GM23338 (cell line): ENCODE data around the gene IKZF1. TPM values are rescaled to one million over a fixed set of nuclear protein-coding genes. Genes with fewer than 3 reads are reported as not detected.

Experiments used
- ATAC-seq: fragments of 200-7000 bp; cut with Tn5 transposase; 3 replicates; pipeline ENCODE4 v1.9.1; 2020
- DNase-seq: peaks from one replicate; pipeline ENCODE4 v3.0.0-alpha.2; 2015; ENCODE audit warnings: low spot score
- H2AFZ ChIP-seq: fragments of 200-600 bp; sonication (generic); 2 replicates; pipeline ENCODE4 v1.8.0; 2016; ENCODE audit warnings: antibody characterized with exemption, mild to moderate bottlenecking, moderate library complexity
- H3F3A ChIP-seq: fragments of 200-600 bp; sonication (generic); replicated peaks from 2 replicates; pipeline ENCODE4 v1.8.0; 2017; ENCODE audit warnings: antibody characterized with exemption, mixed run types, low read depth
- H3K27ac ChIP-seq: fragments of 200-600 bp; sonication (generic); 2 replicates; pipeline ENCODE4 v1.6.1; 2016; ENCODE audit warnings: low read depth
- H3K27me3 ChIP-seq: fragments of 200-600 bp; sonication (generic); 2 replicates; pipeline ENCODE4 v1.8.0; 2016; ENCODE audit warnings: mild to moderate bottlenecking, mixed run types, moderate library complexity; ENCODE audit not compliant: insufficient read depth
- H3K36me3 ChIP-seq: fragments of 200-600 bp; sonication (generic); 2 replicates; pipeline ENCODE4 v1.8.0; 2016; ENCODE audit warnings: mild to moderate bottlenecking; ENCODE audit not compliant: insufficient read depth
- H3K4me1 ChIP-seq: fragments of 200-600 bp; sonication (generic); 2 replicates; pipeline ENCODE4 v1.8.0; 2016; ENCODE audit warnings: mild to moderate bottlenecking, moderate library complexity; ENCODE audit not compliant: insufficient read depth
- H3K4me2 ChIP-seq: fragments of 200-600 bp; sonication (generic); 2 replicates; pipeline ENCODE4 v1.7.1; 2017; ENCODE audit warnings: mixed run types
- H3K4me3 ChIP-seq: fragments of 200-600 bp; sonication (generic); 2 replicates; pipeline ENCODE4 v1.6.1; 2016; ENCODE audit warnings: mixed run types
- H3K79me2 ChIP-seq: fragments of 200-600 bp; sonication (generic); replicated peaks from 2 replicates; pipeline ENCODE4 v1.8.0; 2017; ENCODE audit warnings: mild to moderate bottlenecking; ENCODE audit not compliant: insufficient read depth
- H3K9me2 ChIP-seq: fragments of 200-600 bp; sonication (generic); 2 replicates; pipeline ENCODE4 v1.8.0; 2017; ENCODE audit not compliant: insufficient read depth
- H4K20me1 ChIP-seq: fragments of 200-600 bp; sonication (generic); replicated peaks from 2 replicates; pipeline ENCODE4 v1.8.0; 2017; ENCODE audit warnings: mild to moderate bottlenecking; ENCODE audit not compliant: insufficient read depth
- H3K27ac Mint-ChIP-seq: 2 replicates; pipeline ENCODE4 v1.8.0; 2020; ENCODE audit warnings: inconsistent platforms, mild to moderate bottlenecking, moderate library complexity, mixed read lengths
- H3K27me3 Mint-ChIP-seq: 3 replicates; pipeline ENCODE4 v1.8.0; 2022; ENCODE audit warnings: low read depth, mild to moderate bottlenecking, moderate library complexity, mixed read lengths, inconsistent platforms; ENCODE audit not compliant: insufficient read depth, poor library complexity
- H3K36me3 Mint-ChIP-seq: 3 replicates; pipeline ENCODE4 v1.8.0; 2021; ENCODE audit warnings: low read depth, mild to moderate bottlenecking, inconsistent platforms, moderate library complexity, mixed read lengths
- H3K4me1 Mint-ChIP-seq: 3 replicates; pipeline ENCODE4 v1.8.0; 2020; ENCODE audit warnings: mild to moderate bottlenecking, inconsistent platforms, mixed read lengths
- H3K4me3 Mint-ChIP-seq: 3 replicates; pipeline ENCODE4 v1.8.0; 2021; ENCODE audit warnings: moderate library complexity, mild to moderate bottlenecking, inconsistent platforms, mixed read lengths
- H3K9me3 Mint-ChIP-seq: 3 replicates; pipeline ENCODE4 v1.8.0; 2020; ENCODE audit warnings: moderate library complexity, mild to moderate bottlenecking, inconsistent platforms, mixed read lengths
- CREB1 ChIP-seq: fragments of 250-450 bp; sonication (Bioruptor Pico); IDR thresholded peaks from 2 replicates; pipeline ENCODE4 v1.5.0; 2020; ENCODE audit warnings: low read depth, mild to moderate bottlenecking, moderate library complexity
- EZH2 ChIP-seq: fragments of 200-600 bp; sonication (generic); IDR thresholded peaks from one replicate; pipeline ENCODE4 v1.8.0; 2017; ENCODE audit warnings: antibody characterized with exemption, mild to moderate bottlenecking, low read depth; ENCODE audit not compliant: unreplicated experiment
- EZH2phosphoT487 ChIP-seq: fragments of 200-600 bp; sonication (generic); IDR thresholded peaks from one replicate; pipeline ENCODE4 v1.8.1; 2018; ENCODE audit warnings: antibody characterized with exemption; ENCODE audit not compliant: unreplicated experiment
- JUNB ChIP-seq: IDR thresholded peaks from one replicate; pipeline ENCODE4 v1.6.1; 2016; ENCODE audit warnings: antibody characterized with exemption; ENCODE audit not compliant: unreplicated experiment
- NANOG ChIP-seq: IDR thresholded peaks from 2 replicates; pipeline ENCODE4 v1.6.1; 2016; ENCODE audit warnings: antibody characterized with exemption, borderline replicate concordance
- POLR2AphosphoS5 ChIP-seq: IDR thresholded peaks from 2 replicates; pipeline ENCODE4 v1.6.1; 2016; ENCODE audit warnings: antibody characterized with exemption, low read depth
- STAT1 ChIP-seq: IDR thresholded peaks from one replicate; pipeline ENCODE4 v1.6.1; 2016; ENCODE audit warnings: antibody characterized with exemption; ENCODE audit not compliant: unreplicated experiment
- ZNF114 ChIP-seq: fragments of 250-450 bp; sonication (Bioruptor Pico); IDR thresholded peaks from 2 replicates; pipeline ENCODE4 v1.5.0; 2020; ENCODE audit warnings: mild to moderate bottlenecking, moderate library complexity
- ZNF331 ChIP-seq: fragments of 250-450 bp; sonication (Bioruptor Pico); IDR thresholded peaks from 2 replicates; pipeline ENCODE4 v1.5.0; 2020; ENCODE audit warnings: low read depth, mild to moderate bottlenecking, moderate library complexity
- polyA plus RNA-seq: library from polyadenylated mRNA; unstranded; fragments of >200 nt; fragmentation: Nextera tagmentation; extraction: Ambion mirVana; gene quantifications from 2 replicates; pipeline ENCODE4 v1.2.1, GENCODE V29; 2016
- total RNA-seq: library from RNA; depleted of rRNA; stranded (reverse); fragments of >200 nt; shearing (Covaris generic); gene quantifications from 2 replicates; pipeline ENCODE4 v1.2.3, GENCODE V29; 2014
- TF ChIP-seq, protein P1 (sequence below): IDR thresholded peaks from one replicate; pipeline ENCODE4 v1.6.1; 2018; ENCODE audit warnings: antibody characterized with exemption; ENCODE audit not compliant: unreplicated experiment
- TF ChIP-seq, protein P2 (sequence below), 2 experiments: fragments of 200-600 bp in 1 of 2; sonication (generic) in 1 of 2; conservative IDR thresholded peaks; 2 replicates each; pipeline versions ENCODE4 v1.5.1 to v1.6.1; 2016 to 2017; ENCODE audit warnings: antibody characterized with exemption in 2 of 2, low read depth in 2 of 2, mild to moderate bottlenecking in 2 of 2, moderate library complexity in 1 of 2
- TF ChIP-seq, protein P3 (sequence below): IDR thresholded peaks from 2 replicates; pipeline ENCODE4 v1.6.1; 2016; ENCODE audit warnings: antibody characterized with exemption

IKZF1 gene
- total and polyA plus RNA-seq, 2 experiments from 2014 or later, result 0.57 to 1.8 TPM

DNA sequence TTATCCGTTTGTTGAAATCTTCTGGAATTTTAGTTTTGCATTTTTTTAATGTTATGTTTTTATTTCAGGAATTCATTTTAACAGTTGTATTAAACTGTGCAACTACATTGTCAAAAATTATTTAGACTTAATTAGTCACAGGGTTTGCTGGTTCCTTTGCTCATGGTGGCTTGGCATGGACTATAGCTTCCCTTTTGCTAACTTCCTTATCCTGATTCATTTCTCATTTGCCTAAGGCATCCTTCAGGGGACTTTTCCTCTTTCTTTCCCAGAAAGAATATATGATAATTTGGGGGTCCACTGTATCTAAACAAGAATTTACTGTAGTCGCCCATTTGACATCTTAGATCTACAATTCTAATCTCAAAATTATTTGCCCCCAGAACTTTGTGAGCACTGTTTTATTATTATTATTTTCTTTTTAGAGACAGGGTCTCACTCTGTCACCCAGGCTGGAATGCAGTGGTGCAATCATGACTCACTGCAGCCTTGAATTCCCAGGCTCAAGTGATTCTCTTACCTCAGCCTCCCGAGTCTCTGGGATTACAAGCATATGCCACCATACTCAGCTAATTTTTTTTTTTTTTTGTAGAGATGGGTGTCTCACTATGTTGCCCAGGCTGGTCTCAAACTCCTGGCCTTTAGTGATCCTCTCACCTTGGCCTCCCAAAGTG lies 131.8 kb downstream of the IKZF1 start:
- H4K20me1 ChIP-seq, result no peaks in the 10 kb centered on the region
- TF ChIP-seq, protein P1, sequence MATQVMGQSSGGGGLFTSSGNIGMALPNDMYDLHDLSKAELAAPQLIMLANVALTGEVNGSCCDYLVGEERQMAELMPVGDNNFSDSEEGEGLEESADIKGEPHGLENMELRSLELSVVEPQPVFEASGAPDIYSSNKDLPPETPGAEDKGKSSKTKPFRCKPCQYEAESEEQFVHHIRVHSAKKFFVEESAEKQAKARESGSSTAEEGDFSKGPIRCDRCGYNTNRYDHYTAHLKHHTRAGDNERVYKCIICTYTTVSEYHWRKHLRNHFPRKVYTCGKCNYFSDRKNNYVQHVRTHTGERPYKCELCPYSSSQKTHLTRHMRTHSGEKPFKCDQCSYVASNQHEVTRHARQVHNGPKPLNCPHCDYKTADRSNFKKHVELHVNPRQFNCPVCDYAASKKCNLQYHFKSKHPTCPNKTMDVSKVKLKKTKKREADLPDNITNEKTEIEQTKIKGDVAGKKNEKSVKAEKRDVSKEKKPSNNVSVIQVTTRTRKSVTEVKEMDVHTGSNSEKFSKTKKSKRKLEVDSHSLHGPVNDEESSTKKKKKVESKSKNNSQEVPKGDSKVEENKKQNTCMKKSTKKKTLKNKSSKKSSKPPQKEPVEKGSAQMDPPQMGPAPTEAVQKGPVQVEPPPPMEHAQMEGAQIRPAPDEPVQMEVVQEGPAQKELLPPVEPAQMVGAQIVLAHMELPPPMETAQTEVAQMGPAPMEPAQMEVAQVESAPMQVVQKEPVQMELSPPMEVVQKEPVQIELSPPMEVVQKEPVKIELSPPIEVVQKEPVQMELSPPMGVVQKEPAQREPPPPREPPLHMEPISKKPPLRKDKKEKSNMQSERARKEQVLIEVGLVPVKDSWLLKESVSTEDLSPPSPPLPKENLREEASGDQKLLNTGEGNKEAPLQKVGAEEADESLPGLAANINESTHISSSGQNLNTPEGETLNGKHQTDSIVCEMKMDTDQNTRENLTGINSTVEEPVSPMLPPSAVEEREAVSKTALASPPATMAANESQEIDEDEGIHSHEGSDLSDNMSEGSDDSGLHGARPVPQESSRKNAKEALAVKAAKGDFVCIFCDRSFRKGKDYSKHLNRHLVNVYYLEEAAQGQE, result no peak
- no peak overlapping the region for H3K4me2 ChIP-seq

DNA sequence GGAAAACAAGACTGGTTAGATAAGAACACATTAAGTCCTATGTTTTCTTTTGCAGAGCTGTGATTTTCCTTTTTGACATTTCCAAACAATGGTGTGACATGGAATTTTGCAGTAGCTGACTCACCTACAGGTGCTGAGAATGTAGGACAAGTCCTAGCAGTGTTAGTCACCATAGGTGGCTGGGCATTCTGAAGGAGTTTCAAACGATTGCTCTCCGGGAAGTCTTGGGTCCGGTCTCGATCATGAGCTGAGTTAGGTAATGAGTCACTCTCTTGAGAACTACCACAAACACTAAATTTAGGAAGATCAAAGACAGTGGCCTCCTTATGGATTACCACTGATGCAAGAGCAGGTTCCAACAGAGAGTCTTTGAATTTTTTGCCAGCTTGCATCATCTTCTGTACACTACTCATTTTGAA lies 142.0 kb downstream of the IKZF1 start:
- Mint-ChIP-seq H3K36me3 (peaks cover 12% of the 10 kb centered on the region), H3K27me3 (peaks cover 8% of the 10 kb centered on the region), H3K9me3 (no peaks in the 10 kb centered on the region), H3K4me1 (peaks cover 10% of the 10 kb centered on the region; the same call in 2 of the 3 replicates), H3K4me3 (no peak overlapping the region), H3K27ac (no peak overlapping the region)
- Histone ChIP-seq H3K4me3 (no peak overlapping the region), H3K79me2 (no peaks in the 10 kb centered on the region; the same call in 1 of the 2 replicates), H3K4me1 (peaks cover 9% of the 10 kb centered on the region), H3K27ac (no peak overlapping the region), H3K27me3 (peaks cover 11% of the 10 kb centered on the region), H2AFZ (no peak overlapping the region), H4K20me1 (no peaks in the 10 kb centered on the region), H3K4me2 (no peak overlapping the region), H3K9me2 (no peaks in the 10 kb centered on the region), H3F3A (peaks cover 5% of the 10 kb centered on the region; the same call in 1 of the 2 replicates), H3K36me3 (no peaks in the 10 kb centered on the region)
- no peak for ATAC-seq
- no peak for DNase-seq
- no peak for TF ChIP-seq EZH2phosphoT487
- TF ChIP-seq ZNF114 (CRISPR knock-in tag), result no peak
- TF ChIP-seq, protein P2, sequence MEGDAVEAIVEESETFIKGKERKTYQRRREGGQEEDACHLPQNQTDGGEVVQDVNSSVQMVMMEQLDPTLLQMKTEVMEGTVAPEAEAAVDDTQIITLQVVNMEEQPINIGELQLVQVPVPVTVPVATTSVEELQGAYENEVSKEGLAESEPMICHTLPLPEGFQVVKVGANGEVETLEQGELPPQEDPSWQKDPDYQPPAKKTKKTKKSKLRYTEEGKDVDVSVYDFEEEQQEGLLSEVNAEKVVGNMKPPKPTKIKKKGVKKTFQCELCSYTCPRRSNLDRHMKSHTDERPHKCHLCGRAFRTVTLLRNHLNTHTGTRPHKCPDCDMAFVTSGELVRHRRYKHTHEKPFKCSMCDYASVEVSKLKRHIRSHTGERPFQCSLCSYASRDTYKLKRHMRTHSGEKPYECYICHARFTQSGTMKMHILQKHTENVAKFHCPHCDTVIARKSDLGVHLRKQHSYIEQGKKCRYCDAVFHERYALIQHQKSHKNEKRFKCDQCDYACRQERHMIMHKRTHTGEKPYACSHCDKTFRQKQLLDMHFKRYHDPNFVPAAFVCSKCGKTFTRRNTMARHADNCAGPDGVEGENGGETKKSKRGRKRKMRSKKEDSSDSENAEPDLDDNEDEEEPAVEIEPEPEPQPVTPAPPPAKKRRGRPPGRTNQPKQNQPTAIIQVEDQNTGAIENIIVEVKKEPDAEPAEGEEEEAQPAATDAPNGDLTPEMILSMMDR (conservative IDR thresholded peaks at IDR 0.05; ENCODE audit: low read depth in 2 of 2), result no peak
- no peak for TF ChIP-seq EZH2
- TF ChIP-seq POLR2AphosphoS5, result no peak
- TF ChIP-seq, protein P3, sequence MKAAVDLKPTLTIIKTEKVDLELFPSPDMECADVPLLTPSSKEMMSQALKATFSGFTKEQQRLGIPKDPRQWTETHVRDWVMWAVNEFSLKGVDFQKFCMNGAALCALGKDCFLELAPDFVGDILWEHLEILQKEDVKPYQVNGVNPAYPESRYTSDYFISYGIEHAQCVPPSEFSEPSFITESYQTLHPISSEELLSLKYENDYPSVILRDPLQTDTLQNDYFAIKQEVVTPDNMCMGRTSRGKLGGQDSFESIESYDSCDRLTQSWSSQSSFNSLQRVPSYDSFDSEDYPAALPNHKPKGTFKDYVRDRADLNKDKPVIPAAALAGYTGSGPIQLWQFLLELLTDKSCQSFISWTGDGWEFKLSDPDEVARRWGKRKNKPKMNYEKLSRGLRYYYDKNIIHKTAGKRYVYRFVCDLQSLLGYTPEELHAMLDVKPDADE, result no peak
- TF ChIP-seq NANOG, result no peak
- no peak for TF ChIP-seq ZNF331 (CRISPR knock-in tag)
- TF ChIP-seq JUNB, result no peak
- no peak for TF ChIP-seq STAT1
- no peak for TF ChIP-seq CREB1 (CRISPR knock-in tag)

More for the DNA sequence above, 131.8 kb downstream of the IKZF1 start:
- Mint-ChIP-seq H3K9me3 (no peaks in the 10 kb centered on the region), H3K4me1 (peaks cover 6% of the 10 kb centered on the region; the same call in 2 of the 3 replicates), H3K36me3 (peaks cover 3% of the 10 kb centered on the region; the same call in 2 of the 3 replicates), H3K27ac (no peak overlapping the region), H3K4me3 (no peak overlapping the region), H3K27me3 (peaks cover 4% of the 10 kb centered on the region)
- H3K27ac ChIP-seq, result no peak overlapping the region
- H3K4me3 ChIP-seq, result no peak overlapping the region
- ATAC-seq, result no peak
- H3K4me1 ChIP-seq, result peaks cover 6% of the 10 kb centered on the region; the same call in 1 of the 2 replicates
- no peaks in the 10 kb centered on the region for H3K79me2 ChIP-seq
- no peaks in the 10 kb centered on the region for H3K27me3 ChIP-seq
- H3F3A ChIP-seq, result no peaks in the 10 kb centered on the region
- H3K9me2 ChIP-seq, result no peaks in the 10 kb centered on the region
- H2AFZ ChIP-seq, result no peak overlapping the region
- no peak for DNase-seq
- 0 out of 2 replicates have a peak, but pooled peaks cover 3% of the 10 kb centered on the region for H3K36me3 ChIP-seq
